Activated CD4-positive, alpha-beta T cell treated with anti-CD3 and anti-CD28 coated beads, Interleukin-2, amount 50 U/mL, for 4 hours (primary cell): Measurements from ENCODE around the gene OGFR.

ENCODE experiments used
- DNase-seq, 2 experiments: peaks; one replicate each; pipeline ENCODE4 v3.0.0-alpha.2; 2020

Gene OGFR

GRCh38 chr20:62827311-62828038 is 22.8 kb downstream of the OGFR start:
- DNase-seq = no peak

- DNase-seq = no peak
Measured at GRCh38 chr20:62828051-62828450, 23.4 kb downstream of the OGFR start.

GRCh38 chr20:62828511-62829230 is 24.0 kb downstream of the OGFR start:
- DNase-seq = no peak

GRCh38 chr20:62829231-62830230 is 24.9 kb downstream of the OGFR start:
- DNase-seq = no peak

- no peak for DNase-seq
Measured at GRCh38 chr20:62830251-62830650, 25.6 kb downstream of the OGFR start.

GRCh38 chr20:62830821-62831220 is 26.2 kb downstream of the OGFR start:
- no peak for DNase-seq

- no peak for DNase-seq
Measured at GRCh38 chr20:62831361-62831788, 26.7 kb downstream of the OGFR start.

GRCh38 chr20:62831854-62832211 is 27.2 kb downstream of the OGFR start:
- DNase-seq = no peak

- DNase-seq = no peak
Measured at GRCh38 chr20:62832212-62832922, 27.7 kb downstream of the OGFR start.

GRCh38 chr20:62832951-62833391 is 28.3 kb downstream of the OGFR start:
- DNase-seq = no peak

GRCh38 chr20:62834967-62835730 is 30.5 kb downstream of the OGFR start:
- no peak for DNase-seq

- no peak for DNase-seq
Measured at GRCh38 chr20:62835931-62836861, 31.6 kb downstream of the OGFR start.

- no peak for DNase-seq
Measured at GRCh38 chr20:62836967-62837490, 32.4 kb downstream of the OGFR start.

- DNase-seq = no peak
Measured at GRCh38 chr20:62837790-62838127, 33.1 kb downstream of the OGFR start.

GRCh38 chr20:62838128-62838891 is 33.7 kb downstream of the OGFR start:
- no peak for DNase-seq

GRCh38 chr20:62839261-62839660 is 34.6 kb downstream of the OGFR start:
- DNase-seq = no peak

GRCh38 chr20:62839816-62840215 is 35.2 kb downstream of the OGFR start:
- DNase-seq = no peak

- no peak for DNase-seq
Measured at GRCh38 chr20:62840244-62841197, 35.9 kb downstream of the OGFR start.
